ENCODE data around the gene SLC12A8. TPM values are rescaled to one million over a fixed set of nuclear protein-coding genes. Genes with fewer than 3 reads are reported as not detected.
A peak's percentile ranks its signal among the peaks of the same experiment; 100 is the strongest.

The SLC12A8 gene
- total RNA-seq, 1 donor from 2014 or later: 0.58 TPM

DNA sequence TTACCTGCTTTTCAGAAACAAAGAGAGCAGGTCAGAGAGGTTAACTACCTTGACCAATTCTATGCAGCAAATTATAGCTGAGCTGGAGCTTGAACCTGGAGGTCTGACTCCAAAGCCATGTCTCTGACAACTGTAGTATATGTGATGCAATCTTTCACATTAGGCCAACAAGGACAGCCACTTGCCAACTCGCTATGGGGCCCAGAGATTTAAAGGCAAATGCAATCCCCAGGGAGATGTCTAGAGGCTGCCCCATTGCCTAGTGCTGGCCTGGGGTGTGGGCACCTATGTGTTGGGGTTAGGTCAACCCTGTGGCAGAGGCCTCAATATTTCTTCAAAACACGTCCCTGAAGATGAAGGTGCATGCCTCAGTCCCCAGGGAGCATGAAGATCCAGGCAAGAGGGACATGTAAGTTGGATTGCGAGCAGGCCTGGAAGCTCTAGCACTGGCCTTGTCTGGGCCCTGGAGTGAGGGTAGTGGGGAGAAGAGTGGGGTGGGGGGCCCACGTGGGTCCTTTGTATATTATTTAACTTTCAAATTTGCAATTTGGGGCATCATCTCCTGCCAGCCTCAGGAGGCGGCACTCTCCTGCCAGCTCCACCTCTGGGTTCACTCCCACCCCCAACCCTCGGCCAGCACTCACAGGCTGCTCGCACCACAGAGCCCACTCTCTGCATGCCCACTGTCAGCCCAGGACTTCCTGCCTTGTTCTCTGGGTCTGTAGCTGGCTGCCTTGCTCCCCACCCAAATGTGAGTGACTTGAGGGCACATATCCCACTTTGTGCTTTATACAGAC lies 64.3 kb downstream of the SLC12A8 start:
- H3K36me3 Mint-ChIP-seq (ENCODE audit: low read depth): no peaks in the 10 kb centered on the region
- TF ChIP-seq, protein P1, sequence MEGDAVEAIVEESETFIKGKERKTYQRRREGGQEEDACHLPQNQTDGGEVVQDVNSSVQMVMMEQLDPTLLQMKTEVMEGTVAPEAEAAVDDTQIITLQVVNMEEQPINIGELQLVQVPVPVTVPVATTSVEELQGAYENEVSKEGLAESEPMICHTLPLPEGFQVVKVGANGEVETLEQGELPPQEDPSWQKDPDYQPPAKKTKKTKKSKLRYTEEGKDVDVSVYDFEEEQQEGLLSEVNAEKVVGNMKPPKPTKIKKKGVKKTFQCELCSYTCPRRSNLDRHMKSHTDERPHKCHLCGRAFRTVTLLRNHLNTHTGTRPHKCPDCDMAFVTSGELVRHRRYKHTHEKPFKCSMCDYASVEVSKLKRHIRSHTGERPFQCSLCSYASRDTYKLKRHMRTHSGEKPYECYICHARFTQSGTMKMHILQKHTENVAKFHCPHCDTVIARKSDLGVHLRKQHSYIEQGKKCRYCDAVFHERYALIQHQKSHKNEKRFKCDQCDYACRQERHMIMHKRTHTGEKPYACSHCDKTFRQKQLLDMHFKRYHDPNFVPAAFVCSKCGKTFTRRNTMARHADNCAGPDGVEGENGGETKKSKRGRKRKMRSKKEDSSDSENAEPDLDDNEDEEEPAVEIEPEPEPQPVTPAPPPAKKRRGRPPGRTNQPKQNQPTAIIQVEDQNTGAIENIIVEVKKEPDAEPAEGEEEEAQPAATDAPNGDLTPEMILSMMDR (IDR thresholded peaks at IDR 0.05): no peak
- ChIA-PET POLR2A (no interaction called here), CTCF (interaction anchor here (1.0 kb wide), 1 partner anchor 113 kb away, joined by 3 read pairs; no protein-coding TSS in a partner anchor)
- peak overlapping the region; percentile 59 for H3K27ac Mint-ChIP-seq
- peaks cover 52% of the 10 kb centered on the region for H3K4me1 Mint-ChIP-seq
- DNase-seq (no peak), ATAC-seq (ENCODE audit: low read depth) (peak; percentile 19)
- H3K4me3 Mint-ChIP-seq: no peak overlapping the region
- intact Hi-C loops (cut with micrococcal nuclease): loop anchor here (5.0 to 10.0 kb wide), 4 partner anchors 41 to 447 kb away; partner anchors contain the start of genes OSBPL11 and ZNF148
- no peaks in the 10 kb centered on the region for H3K9me3 Mint-ChIP-seq
- H3K27me3 Mint-ChIP-seq: no peaks in the 10 kb centered on the region

DNA sequence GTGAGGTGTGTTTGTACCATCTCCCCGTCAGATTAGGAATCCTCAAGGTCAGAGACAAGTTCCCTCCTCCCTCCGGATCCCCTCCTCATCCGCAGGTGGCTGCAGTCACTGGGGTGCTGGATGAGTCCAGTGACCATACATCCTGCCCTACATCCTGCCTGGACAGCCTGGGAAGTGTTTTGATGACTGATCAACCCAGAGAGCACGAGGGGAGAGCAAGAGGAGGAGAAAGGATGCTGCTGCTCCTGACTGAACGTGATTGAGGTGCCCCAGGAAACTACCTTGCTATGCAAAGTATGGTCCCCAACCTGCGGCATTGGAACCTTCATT lies 65.1 kb downstream of the SLC12A8 start:
- no peaks in the 10 kb centered on the region for H3K9me3 Mint-ChIP-seq
- H3K27me3 Mint-ChIP-seq: no peaks in the 10 kb centered on the region
- ChIA-PET POLR2A (interaction anchor here (0.8 kb wide), 1 partner anchor 228 kb away, joined by 3 read pairs; the partner anchor contains the start of gene ZNF148), CTCF (no interaction called here)
- intact Hi-C loops (cut with micrococcal nuclease): loop anchor here (5.0 to 10.0 kb wide), 4 partner anchors 40 to 447 kb away; partner anchors contain the start of genes OSBPL11 and ZNF148
- H3K27ac Mint-ChIP-seq: peak overlapping the region; percentile 73
- peak overlapping the region; percentile 28 for H3K4me3 Mint-ChIP-seq
- H3K36me3 Mint-ChIP-seq (ENCODE audit: low read depth): no peaks in the 10 kb centered on the region
- TF ChIP-seq, protein P1 (IDR thresholded peaks at IDR 0.05): no peak
- ATAC-seq (ENCODE audit: low read depth): no peak
- H3K4me1 Mint-ChIP-seq: peaks cover 60% of the 10 kb centered on the region
- no peak for DNase-seq

DNA sequence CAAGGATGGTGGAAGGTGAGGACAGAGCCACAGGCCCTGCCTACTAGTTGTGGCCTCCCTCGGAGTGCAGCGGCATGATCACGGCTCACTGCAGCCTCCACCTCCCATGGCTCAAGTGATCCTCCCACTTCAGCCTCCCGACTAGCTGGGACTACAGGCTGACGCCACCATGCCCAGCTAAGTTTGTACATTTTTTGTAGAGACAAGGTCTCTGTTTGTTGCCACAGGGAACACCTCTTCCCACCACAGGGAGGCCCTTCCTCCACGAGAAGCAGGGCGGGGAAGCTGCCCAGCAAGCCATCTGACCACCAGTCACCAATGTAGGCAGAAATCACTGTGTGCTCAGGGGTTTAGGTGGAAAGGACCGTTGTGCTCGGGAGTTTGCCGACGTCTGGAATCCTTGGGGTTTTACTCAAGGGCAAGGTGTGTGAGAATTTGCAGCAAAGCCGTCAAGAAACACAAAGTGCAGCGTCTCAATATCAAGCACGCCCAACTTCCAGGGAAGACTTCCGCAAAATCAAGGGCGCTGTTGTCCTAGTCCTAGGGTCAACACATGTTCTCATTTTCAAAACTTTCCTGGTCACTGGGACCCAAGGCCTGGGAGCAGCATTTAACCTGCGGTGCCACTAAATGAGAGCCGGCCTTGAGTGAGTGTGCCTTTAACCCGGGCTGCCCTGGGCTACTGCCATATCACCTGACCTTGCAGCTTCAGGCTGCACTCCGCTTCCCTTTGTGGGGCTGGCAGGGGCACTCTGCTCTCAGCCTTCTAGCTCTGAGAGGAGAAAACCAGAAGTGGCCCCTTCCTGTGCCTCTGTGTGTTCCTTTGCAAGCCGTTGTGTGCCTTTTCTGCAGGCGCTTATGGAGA lies 65.7 kb downstream of the SLC12A8 start:
- H3K4me1 Mint-ChIP-seq: peaks cover 66% of the 10 kb centered on the region
- H3K36me3 Mint-ChIP-seq (ENCODE audit: low read depth): no peaks in the 10 kb centered on the region
- DNase-seq (no peak), ATAC-seq (ENCODE audit: low read depth) (peak; percentile 65)
- TF ChIP-seq, protein P1 (IDR thresholded peaks at IDR 0.05): no peak
- CTCF ChIA-PET: no interaction called here
- POLR2A ChIA-PET: interaction anchor here (0.8 kb wide), 1 partner anchor 228 kb away, joined by 3 read pairs; the partner anchor contains the start of gene ZNF148
- no peaks in the 10 kb centered on the region for H3K9me3 Mint-ChIP-seq
- peak overlapping the region; percentile 73 for H3K27ac Mint-ChIP-seq
- H3K27me3 Mint-ChIP-seq: no peaks in the 10 kb centered on the region
- peak overlapping the region; percentile 28 for H3K4me3 Mint-ChIP-seq
- intact Hi-C loops (cut with micrococcal nuclease): loop anchor here (5.0 to 10.0 kb wide), 4 partner anchors 40 to 448 kb away; partner anchors contain the start of genes OSBPL11 and ZNF148

DNA sequence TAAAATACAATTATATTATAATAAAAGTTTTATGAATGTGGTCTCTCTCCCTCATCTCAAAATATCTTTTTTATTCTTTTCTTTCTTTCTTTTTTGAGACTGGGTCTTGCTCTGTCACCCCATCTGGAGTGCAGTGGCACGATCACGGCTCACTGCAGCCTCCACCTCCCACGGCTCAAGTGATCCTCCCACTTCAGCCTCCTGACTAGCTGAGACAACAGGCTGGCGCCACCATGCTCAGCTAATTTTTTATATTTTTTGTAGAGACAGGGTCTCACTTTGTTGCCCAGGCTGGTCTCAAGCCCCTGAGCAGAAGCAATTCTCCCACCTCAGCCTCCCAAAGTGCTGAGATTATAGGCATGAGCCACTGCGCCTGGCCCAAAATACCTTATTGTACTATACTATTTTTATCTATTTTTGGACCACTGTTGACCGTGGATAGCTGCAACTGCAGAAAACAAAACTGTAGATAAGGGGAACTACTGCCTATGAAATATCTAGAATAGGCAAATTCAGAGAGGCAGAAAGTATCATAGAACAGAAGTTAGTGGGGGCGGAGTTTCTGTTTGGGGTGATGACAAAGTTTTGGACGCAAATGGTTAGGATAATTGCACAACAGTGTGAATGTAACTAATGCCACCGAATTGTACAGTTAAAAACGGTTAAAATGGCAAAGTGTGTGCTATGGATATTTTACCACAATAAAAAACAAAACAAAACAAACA lies 66.6 kb downstream of the SLC12A8 start:
- TF ChIP-seq, protein P1 (IDR thresholded peaks at IDR 0.05): no peak
- Mint-ChIP-seq H3K27me3 (no peaks in the 10 kb centered on the region), H3K36me3 (ENCODE audit: low read depth) (no peaks in the 10 kb centered on the region), H3K9me3 (no peaks in the 10 kb centered on the region), H3K27ac (peak overlapping the region; percentile 46), H3K4me3 (no peak overlapping the region), H3K4me1 (peaks cover 75% of the 10 kb centered on the region)
- CTCF ChIA-PET: no interaction called here
- ATAC-seq (ENCODE audit: low read depth) (no peak), DNase-seq (no peak)
- POLR2A ChIA-PET: no interaction called here
- intact Hi-C loops (cut with micrococcal nuclease): loop anchor here (5.0 to 10.0 kb wide), 4 partner anchors 39 to 449 kb away; partner anchors contain the start of genes OSBPL11 and ZNF148
